HG02884 (cell line): ENCODE measurements around the gene SLC12A8.

Source experiments
- ATAC-seq: cut with Tn5 transposase; IDR thresholded peaks from one replicate; pipeline ENCODE4 v1.9.1; 2021; ENCODE audit warnings: mild to moderate bottlenecking, moderate library complexity; ENCODE audit not compliant: unreplicated experiment

The SLC12A8 gene

DNA sequence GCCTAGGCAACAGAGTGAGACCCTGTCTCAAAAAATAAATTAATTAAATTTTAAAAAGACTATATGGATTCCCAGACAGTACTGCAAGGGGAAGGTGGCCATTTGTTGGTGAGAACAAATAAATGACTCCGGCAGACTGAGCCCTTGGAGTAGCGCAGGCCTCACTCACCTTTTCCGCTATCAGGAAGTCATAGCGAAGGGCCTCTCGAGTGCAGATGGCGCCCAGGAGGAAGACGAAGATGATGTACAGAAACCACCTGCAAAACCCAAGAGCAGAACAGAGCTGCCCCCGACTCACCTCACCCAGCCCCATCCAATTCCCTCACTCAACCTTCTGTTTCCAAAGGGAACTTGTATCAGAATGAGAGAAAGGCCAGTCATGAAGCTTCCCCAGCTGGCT, 93.9 kb downstream of the SLC12A8 start:
- no peak for ATAC-seq

DNA sequence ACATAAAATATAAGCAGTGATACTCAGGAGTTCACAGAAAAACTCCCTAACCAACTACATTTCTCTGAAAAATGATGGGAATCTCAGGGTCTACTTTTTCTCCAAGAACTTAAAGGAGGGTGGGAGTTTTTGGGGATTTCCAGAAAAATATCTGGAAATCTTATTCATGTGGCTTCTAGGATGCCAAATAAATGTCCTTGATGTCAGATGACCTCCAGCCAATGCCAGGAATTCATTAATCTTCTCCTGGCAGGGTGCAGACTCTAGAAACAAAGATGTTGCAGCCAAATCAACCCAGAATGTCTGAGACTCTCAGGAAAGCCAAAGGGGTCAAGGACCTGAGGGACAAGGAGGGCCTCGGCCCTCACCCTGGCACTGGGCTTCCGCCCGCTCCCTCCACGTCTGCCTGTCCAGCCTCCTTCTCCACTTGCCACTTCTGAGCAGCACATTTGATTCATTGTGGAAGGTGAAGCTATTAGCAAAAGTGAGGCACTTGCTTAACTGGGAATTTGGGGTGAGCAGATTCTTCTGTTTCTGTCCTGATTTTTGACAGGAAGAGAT, 94.8 kb downstream of the SLC12A8 start:
- no peak for ATAC-seq

DNA sequence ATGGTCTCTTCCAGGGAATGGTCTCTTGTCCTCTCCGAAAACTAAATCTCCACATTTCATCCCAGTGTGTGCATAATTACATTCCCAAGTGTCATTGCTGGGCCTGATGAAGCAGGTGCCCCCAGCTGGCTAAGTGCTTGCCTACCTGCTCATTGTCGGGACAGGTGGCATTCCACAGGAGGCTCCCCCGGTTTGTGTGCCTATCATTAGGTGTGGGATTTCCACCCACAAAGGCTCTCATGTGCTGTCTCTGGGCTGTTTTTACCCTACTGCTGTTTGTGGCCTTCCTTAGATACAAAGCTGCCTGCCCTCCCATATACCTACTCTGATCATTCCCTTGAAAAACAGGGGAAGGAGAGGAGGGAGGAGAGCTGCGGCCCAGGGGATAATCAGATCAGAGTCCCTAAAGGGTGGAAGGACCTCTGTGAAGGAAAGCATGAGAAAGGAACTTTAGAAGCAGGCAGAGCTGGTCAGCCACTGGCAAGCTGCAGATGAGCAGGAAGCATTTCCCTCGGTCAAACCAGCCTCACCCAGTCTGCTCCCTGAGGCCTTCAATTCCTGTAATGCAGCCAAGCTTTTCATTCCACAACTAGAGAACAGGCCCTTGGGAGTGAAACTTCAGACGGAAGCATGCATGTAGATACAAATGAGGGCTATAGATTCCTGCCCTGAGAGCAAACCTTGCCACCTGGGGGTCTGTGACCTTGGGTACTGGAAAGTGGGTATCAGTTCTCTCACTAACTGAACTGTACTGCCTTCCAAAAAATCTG, 96.1 kb downstream of the SLC12A8 start:
- ATAC-seq: no peak

- ATAC-seq: no peak
These were observed 96.9 kb downstream of the SLC12A8 start for GRCh38 chr3:125115640-125116039.

DNA sequence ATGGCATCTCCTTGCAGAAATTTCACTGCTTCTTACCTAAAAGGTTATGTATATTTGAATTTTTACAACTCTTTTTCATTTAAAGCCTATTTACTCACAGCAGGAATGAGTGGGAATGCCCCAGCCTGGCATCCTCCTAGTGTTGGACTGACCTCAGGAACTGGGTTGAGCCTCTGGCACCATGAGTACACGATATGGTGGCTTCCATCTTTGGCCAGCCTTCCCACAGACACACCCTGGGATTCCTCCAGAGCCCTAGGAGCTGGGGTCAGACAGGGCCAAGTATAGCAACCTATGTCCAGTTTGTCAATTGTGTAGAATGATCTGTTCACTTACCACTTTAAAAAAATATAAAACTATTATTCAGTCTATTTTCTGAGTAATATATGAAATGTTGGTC, 99.6 kb downstream of the SLC12A8 start:
- ATAC-seq: no peak

DNA sequence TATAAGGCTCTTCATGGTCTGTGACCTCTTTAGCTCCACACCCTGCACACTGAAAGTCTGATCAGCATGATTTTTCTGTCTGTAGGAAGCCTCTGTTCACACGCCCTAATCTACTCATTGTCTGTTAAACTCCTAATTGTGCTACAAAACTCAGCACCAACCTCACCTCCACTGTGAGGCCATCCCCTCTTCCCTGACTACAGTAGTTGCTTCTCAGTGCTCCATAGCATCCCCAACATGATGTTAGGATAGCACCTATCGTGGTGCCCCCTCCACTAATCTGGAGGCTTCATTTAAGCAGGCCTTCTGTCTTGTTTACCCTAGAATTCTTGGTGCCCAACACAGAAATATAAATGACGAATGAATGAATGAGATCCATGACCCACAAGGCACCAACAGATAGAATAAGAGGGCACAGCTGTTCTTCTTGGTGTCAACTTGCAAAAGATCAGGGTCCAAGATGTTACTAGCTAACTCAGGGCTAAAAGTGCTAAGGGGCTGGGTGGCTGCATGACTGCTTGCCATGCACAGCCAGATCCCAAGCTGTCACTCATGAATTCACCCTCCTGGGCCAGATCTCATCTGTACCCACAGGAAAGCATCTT, 101.6 kb downstream of the SLC12A8 start:
- ATAC-seq: no peak

- no peak for ATAC-seq
These were observed 102.3 kb downstream of the SLC12A8 start for GRCh38 chr3:125110016-125110875.

DNA sequence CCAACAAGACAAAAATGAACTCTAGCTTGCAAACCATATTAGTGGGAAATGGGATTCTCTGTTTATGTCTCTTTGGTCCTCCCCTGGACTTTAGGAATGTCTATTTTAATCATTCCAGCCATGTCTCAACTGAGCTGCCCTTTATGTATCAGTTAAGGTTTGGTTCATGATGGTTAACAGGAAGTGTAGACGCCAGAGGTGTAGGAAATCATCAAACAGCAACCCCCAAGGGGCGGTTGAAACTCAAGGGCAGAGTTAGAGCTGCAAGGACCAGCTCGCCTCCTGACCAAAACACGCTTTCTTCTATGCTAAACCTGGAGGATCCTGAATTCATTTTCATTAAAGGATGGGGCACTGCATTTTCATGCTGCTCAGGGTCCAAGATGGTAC, 103.0 kb downstream of the SLC12A8 start:
- no peak for ATAC-seq

- ATAC-seq: no peak
These were observed 103.6 kb downstream of the SLC12A8 start for GRCh38 chr3:125108833-125109535.

DNA sequence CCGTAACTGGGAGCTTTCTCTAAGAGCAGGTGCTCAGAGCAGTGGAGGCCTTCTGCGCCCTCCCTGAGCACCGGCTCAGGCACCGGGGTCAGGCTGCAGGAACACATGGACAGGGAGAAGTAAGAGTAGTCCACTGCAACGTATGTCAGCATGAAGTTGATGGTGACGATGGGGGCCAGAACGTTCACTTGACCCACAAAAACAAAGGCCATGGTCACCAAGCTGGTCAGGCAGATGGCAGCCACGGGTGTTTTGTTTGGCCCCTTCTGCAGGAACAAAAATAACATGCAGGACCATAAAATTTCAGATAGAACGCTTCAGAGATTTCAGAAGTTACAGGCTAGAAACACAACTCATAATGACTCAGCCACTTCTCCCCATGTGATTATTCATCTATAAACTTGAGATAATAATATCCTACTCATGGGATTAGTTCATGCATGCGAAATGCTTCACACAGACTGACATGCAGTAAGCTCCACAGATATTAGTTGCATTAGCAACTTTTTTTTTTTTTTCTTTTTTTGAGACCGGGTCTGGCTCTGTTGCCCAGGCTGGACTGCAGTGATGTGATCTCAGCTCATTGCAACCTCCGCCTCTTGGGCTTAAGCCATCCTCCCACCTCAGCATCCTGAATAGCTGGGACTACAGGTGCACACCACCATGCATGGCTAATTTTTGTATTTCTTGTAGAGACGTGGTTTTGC, 104.5 kb downstream of the SLC12A8 start:
- peak; percentile 53 for ATAC-seq

- no peak for ATAC-seq
These were observed 105.2 kb downstream of the SLC12A8 start for GRCh38 chr3:125107363-125107762.

DNA sequence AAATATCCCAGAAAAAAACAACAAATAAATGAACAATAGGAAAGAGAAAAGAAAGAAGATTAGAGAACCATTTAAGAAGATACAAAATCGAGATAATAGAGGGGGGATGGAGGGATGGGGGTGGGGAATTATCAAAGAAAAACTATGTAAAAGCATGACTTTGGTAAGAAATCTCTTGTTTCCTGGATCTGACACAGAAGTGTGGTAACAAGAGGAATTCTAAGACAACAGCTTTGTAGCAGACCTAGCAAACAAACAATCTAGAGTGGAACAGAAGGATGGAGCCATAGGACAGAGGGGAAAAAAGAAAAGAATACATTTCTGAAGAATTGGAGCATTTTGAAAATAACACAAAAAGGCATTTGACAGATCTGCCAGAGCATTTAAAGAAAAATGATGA, 107.4 kb downstream of the SLC12A8 start:
- ATAC-seq: no peak

DNA sequence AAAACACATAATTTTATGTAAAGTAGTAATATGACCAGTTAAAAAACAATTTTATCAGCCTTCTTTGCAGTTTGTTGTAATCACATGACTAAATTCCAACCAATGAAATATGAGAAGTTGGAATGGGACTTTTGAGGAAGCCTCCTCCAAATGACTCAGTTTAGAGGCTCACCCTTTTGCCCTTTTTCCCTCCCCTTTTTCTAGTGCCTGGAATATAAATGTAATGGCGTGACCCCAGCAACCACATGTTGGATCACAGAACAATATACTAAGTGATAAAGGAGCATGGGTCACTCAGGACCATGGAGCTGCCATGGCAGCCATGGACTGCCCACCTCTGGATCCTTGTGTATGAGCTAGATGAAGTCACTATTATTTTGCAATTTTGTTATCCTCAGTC, 107.9 kb downstream of the SLC12A8 start:
- no peak for ATAC-seq

DNA sequence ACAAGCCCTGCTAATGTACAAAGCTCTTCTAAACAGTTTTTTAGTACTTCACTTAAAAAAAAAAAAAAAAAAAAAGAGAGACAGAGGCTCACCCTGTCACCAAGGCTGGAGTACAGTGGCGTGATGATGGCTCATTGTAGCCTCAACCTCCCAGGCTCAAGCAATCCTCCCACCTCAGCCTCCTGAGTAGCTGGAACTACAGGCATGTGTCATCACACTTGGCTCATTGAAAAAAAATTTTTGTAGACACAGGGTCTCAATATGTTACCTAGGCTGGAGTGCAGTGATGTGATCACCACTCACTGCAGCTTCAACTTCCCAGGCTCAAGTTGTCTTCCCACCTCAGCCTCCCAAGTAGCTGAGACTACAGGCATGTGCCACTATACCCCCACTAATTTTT, 109.1 kb downstream of the SLC12A8 start:
- ATAC-seq: no peak

GRCh38 chr3:125102470-125102869, 110.1 kb downstream of the SLC12A8 start:
- ATAC-seq: no peak

DNA sequence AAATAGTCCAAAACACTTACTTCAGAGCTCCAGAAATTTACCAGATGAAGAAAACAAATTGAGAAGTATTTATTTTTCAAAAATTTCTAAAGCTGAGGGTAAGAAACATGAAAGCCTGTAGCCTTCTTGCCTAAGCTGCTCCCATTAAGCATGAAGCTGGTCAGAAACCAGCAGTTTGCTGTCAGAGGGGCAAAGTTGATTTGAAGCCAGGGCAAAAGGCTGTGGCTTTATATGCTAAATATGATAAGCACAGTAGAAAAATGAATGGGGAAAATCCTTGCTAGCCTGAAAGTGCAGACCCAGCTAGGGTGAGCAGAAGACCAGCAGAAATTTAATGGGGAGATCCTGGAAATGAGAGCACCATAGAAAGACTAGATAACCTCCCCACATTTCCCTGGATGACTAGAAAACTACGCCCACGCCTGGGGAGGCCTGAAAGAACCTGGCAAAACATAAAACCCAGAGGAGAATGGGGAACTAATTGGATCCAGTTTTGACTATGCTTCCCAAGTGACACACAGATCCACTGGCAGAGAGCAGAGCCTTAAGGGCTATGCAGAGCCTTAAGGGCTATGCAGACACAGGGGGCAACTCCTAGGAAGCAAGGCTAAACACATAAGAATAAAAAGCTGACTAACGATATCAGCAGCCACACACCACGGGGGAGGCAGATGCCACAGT, 113.8 kb downstream of the SLC12A8 start:
- no peak for ATAC-seq

DNA sequence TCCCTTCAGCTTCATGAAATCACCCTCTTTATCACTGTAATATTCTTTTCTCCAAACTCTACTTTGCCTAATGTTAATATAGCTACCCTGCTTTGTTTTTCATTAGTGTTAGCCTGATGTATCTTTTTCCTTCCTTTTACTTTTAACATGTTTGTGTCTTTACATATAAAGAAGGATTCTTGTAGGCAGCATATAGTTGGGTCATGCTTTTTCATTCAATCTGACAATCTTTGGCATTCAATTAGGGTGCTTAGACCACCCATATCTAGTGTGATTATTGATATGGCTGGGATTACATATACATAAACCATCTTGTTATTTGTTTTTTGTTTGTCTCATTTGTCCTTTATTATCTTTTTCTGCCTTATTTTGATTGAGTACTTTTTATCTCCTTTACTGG, 121.9 kb downstream of the SLC12A8 start:
- ATAC-seq: no peak

GRCh38 chr3:125087768-125088391, 124.7 kb downstream of the SLC12A8 start:
- ATAC-seq: no peak

DNA sequence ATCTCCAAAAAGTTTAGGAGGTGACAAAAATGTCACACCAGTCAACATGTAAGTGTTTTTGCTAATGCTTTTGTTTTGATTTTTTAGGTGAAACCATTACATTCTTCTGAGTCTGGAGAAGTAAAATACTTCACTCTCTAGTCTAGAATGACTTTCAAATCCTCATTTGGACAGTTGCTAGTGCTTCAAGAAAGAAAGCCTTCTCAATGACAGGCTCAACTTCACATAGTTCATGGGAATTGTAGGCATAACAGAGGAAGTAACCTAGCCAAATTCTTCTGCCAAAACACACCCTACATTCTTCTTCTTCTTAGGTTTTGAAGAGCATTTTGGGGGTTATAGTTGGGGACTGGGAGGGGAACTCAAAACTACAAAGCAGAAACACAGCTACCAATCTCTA, 127.4 kb downstream of the SLC12A8 start:
- ATAC-seq: no peak
